OCI-LY1 (cell line): Measurements from ENCODE around the gene BAD.

Experiments
- H2AFZ ChIP-seq: fragments of 200-600 bp; sonication (generic), shearing (Covaris generic); 2 replicates; pipeline ENCODE4 v1.6.0; 2014; ENCODE audit warnings: antibody characterized with exemption, mild to moderate bottlenecking, low read length
- H3F3A ChIP-seq: fragments of 200-600 bp; sonication (generic), shearing (Covaris generic); 2 replicates; pipeline ENCODE4 v1.6.0; 2014; ENCODE audit warnings: mild to moderate bottlenecking, antibody characterized with exemption, low read length, moderate library complexity; ENCODE audit not compliant: insufficient read depth
- H3K27ac ChIP-seq: fragments of 200-600 bp; sonication (generic); 2 replicates; pipeline ENCODE4 v1.5.1; 2014; ENCODE audit warnings: low read length, mixed run types, mild to moderate bottlenecking, low read depth; ENCODE audit not compliant: poor library complexity, severe bottlenecking
- H3K27me3 ChIP-seq: fragments of 200-600 bp; sonication (generic); 2 replicates; pipeline ENCODE4 v1.6.0; 2014; ENCODE audit warnings: antibody characterized with exemption, mild to moderate bottlenecking, low read length, moderate library complexity; ENCODE audit not compliant: insufficient read depth
- H3K36me3 ChIP-seq: fragments of 200-600 bp; sonication (generic); 2 replicates; pipeline ENCODE4 v1.6.1; 2014; ENCODE audit warnings: mild to moderate bottlenecking, antibody characterized with exemption, low read length, moderate library complexity, mixed read lengths; ENCODE audit not compliant: insufficient read depth
- H3K4me1 ChIP-seq: fragments of 200-600 bp; sonication (generic); 2 replicates; pipeline ENCODE4 v1.5.1; 2014; ENCODE audit warnings: mild to moderate bottlenecking, low read length, moderate library complexity; ENCODE audit not compliant: insufficient read depth, severe bottlenecking
- H3K4me2 ChIP-seq: fragments of 200-600 bp; sonication (generic), shearing (Covaris generic); 2 replicates; pipeline ENCODE4 v1.6.1; 2014; ENCODE audit warnings: low read length
- H3K4me3 ChIP-seq: fragments of 200-600 bp; sonication (generic); 2 replicates; pipeline ENCODE4 v1.5.1; 2014; ENCODE audit warnings: low read length, low read depth, mild to moderate bottlenecking, mixed read lengths; ENCODE audit not compliant: poor library complexity, severe bottlenecking
- H3K79me2 ChIP-seq: fragments of 200-600 bp; shearing (Covaris generic); 2 replicates; pipeline ENCODE4 v1.6.1; 2016; ENCODE audit warnings: mixed run types, low read length, mixed read lengths; ENCODE audit not compliant: insufficient read depth
- H3K9ac ChIP-seq: fragments of 200-600 bp; sonication (generic), shearing (Covaris generic); 2 replicates; pipeline ENCODE4 v1.6.1; 2014; ENCODE audit warnings: mild to moderate bottlenecking, low read length, mixed read lengths
- H3K9me2 ChIP-seq: fragments of 200-600 bp; sonication (generic), shearing (Covaris generic); 2 replicates; pipeline ENCODE4 v1.6.1; 2014; ENCODE audit warnings: low read depth, mild to moderate bottlenecking, low read length, mixed read lengths
- H3K9me3 ChIP-seq: fragments of 200-600 bp; shearing (Covaris generic); 2 replicates; pipeline ENCODE4 v1.6.1; 2014; ENCODE audit warnings: low read length, mixed read lengths
- H4K20me1 ChIP-seq: fragments of 200-600 bp; sonication (generic), shearing (Covaris generic); 2 replicates; pipeline ENCODE4 v1.6.0; 2016; ENCODE audit warnings: mild to moderate bottlenecking, low read length; ENCODE audit not compliant: insufficient read depth
- CTCF ChIP-seq: fragments of 200-600 bp; sonication (generic), shearing (Covaris generic); IDR thresholded peaks from 2 replicates; pipeline ENCODE4 v1.5.1; 2017; ENCODE audit warnings: mild to moderate bottlenecking, antibody characterized with exemption, low read length, moderate library complexity, mixed read lengths
- EZH2 ChIP-seq: fragments of 200-600 bp; sonication (generic), shearing (Covaris generic); IDR thresholded peaks from 2 replicates; pipeline ENCODE4 v1.8.0; 2017; ENCODE audit warnings: borderline replicate concordance, mixed run types, mild to moderate bottlenecking, antibody characterized with exemption, low read length, moderate library complexity, mixed read lengths

Gene BAD

GRCh38 chr11:64249563-64250414 lies 34.7 kb downstream of the BAD start:
- 0 out of 2 replicates have a peak, but pooled peaks cover 3% of the 10 kb centered on the region for H3F3A ChIP-seq
- H3K9me2 ChIP-seq, result no peaks in the 10 kb centered on the region
- H4K20me1 ChIP-seq, result no peaks in the 10 kb centered on the region
- no peaks in the 10 kb centered on the region for H3K27me3 ChIP-seq
- peaks cover 9% of the 10 kb centered on the region; the same call in 1 of the 2 replicates for H3K36me3 ChIP-seq
- no peaks in the 10 kb centered on the region; the same call in 1 of the 2 replicates for H3K79me2 ChIP-seq
- TF ChIP-seq EZH2 (no peak), CTCF (no peak)
- H3K27ac ChIP-seq, result no peak overlapping the region
- H3K4me2 ChIP-seq, result no peak overlapping the region
- no peak overlapping the region for H3K9ac ChIP-seq
- no peak overlapping the region for H2AFZ ChIP-seq
- peaks cover 46% of the 10 kb centered on the region for H3K4me1 ChIP-seq
- H3K9me3 ChIP-seq, result no peaks in the 10 kb centered on the region
- no peak overlapping the region for H3K4me3 ChIP-seq

GRCh38 chr11:64249038-64249437 lies 35.4 kb downstream of the BAD start:
- Histone ChIP-seq H3K4me1 (peaks cover 51% of the 10 kb centered on the region), H3K27ac (no peak overlapping the region), H3K79me2 (no peaks in the 10 kb centered on the region; the same call in 1 of the 2 replicates), H4K20me1 (no peaks in the 10 kb centered on the region), H2AFZ (no peak overlapping the region), H3K9ac (no peak overlapping the region), H3K9me2 (no peaks in the 10 kb centered on the region), H3K9me3 (no peaks in the 10 kb centered on the region), H3K4me2 (no peak overlapping the region), H3F3A (0 out of 2 replicates have a peak, but pooled peaks cover 3% of the 10 kb centered on the region), H3K4me3 (no peak overlapping the region), H3K27me3 (no peaks in the 10 kb centered on the region), H3K36me3 (peaks cover 9% of the 10 kb centered on the region; the same call in 1 of the 2 replicates)
- no peak for TF ChIP-seq EZH2
- no peak for TF ChIP-seq CTCF

- Histone ChIP-seq H3K9me2 (no peaks in the 10 kb centered on the region), H3F3A (0 out of 2 replicates have a peak, but pooled peaks cover 3% of the 10 kb centered on the region), H2AFZ (no peak overlapping the region), H3K27me3 (no peaks in the 10 kb centered on the region), H3K36me3 (peaks cover 13% of the 10 kb centered on the region; the same call in 1 of the 2 replicates), H4K20me1 (no peaks in the 10 kb centered on the region), H3K27ac (no peak overlapping the region), H3K4me3 (no peak overlapping the region), H3K4me1 (peaks cover 56% of the 10 kb centered on the region), H3K79me2 (no peaks in the 10 kb centered on the region; the same call in 1 of the 2 replicates), H3K9ac (no peak overlapping the region), H3K4me2 (no peak overlapping the region), H3K9me3 (no peaks in the 10 kb centered on the region)
- TF ChIP-seq EZH2 (no peak), CTCF (no peak)
These were observed 35.9 kb downstream of the BAD start for GRCh38 chr11:64248578-64248977.
